DND-41 (cell line): ENCODE results near the gene ZC3H7A.

Experiments
- ATAC-seq: fragments of 200-7000 bp; cut with Tn5 transposase; 3 replicates; pipeline ENCODE4 v1.9.1; 2021; ENCODE audit warnings: low read depth; ENCODE audit not compliant: insufficient read depth
- DNase-seq: peaks from one replicate; pipeline ENCODE4 v3.0.0-alpha.2; 2020
- H2AFZ ChIP-seq: 2 replicates; pipeline ENCODE4 v1.6.0; 2012; ENCODE audit warnings: low read depth, low read length
- H3K27ac ChIP-seq: 2 replicates; pipeline ENCODE4 v1.5.1; 2012; ENCODE audit warnings: low read length, inconsistent platforms
- H3K27me3 ChIP-seq: fragments of 200-600 bp; sonication (generic); 2 replicates; pipeline ENCODE4 v1.6.0; 2012; ENCODE audit warnings: low read length, mild to moderate bottlenecking, inconsistent platforms; ENCODE audit not compliant: insufficient read depth, poor library complexity
- H3K36me3 ChIP-seq: 2 replicates; pipeline ENCODE4 v1.5.1; 2012; ENCODE audit warnings: low read length, inconsistent platforms; ENCODE audit not compliant: insufficient read depth
- H3K4me1 ChIP-seq: 2 replicates; pipeline ENCODE4 v1.5.1; 2012; ENCODE audit warnings: mild to moderate bottlenecking, low read length; ENCODE audit not compliant: insufficient read depth
- H3K4me2 ChIP-seq: 2 replicates; pipeline ENCODE4 v1.6.0; 2012; ENCODE audit warnings: mild to moderate bottlenecking, moderate library complexity, low read length, inconsistent platforms; ENCODE audit not compliant: insufficient read depth
- H3K4me3 ChIP-seq, 2 experiments: fragments of 200-600 bp in 1 of 2; shearing (Covaris generic) in 1 of 2; 2 replicates each; pipeline ENCODE4 v1.5.1; 2012 to 2016; ENCODE audit warnings: inconsistent platforms in 2 of 2, low read length in 2 of 2, mild to moderate bottlenecking in 2 of 2, low read depth in 1 of 2, moderate library complexity in 1 of 2
- H3K79me2 ChIP-seq: 2 replicates; pipeline ENCODE4 v1.6.0; 2012; ENCODE audit warnings: low read length, inconsistent platforms; ENCODE audit not compliant: insufficient read depth
- H3K9ac ChIP-seq: 2 replicates; pipeline ENCODE4 v1.6.0; 2012; ENCODE audit warnings: low read depth, mild to moderate bottlenecking, inconsistent platforms, low read length, moderate library complexity
- H3K9me3 ChIP-seq: 2 replicates; pipeline ENCODE4 v1.5.1; 2012; ENCODE audit warnings: low read length, moderate library complexity, mild to moderate bottlenecking, inconsistent platforms; ENCODE audit not compliant: insufficient read depth, severe bottlenecking
- H4K20me1 ChIP-seq: 2 replicates; pipeline ENCODE4 v1.6.0; 2012; ENCODE audit warnings: low read length; ENCODE audit not compliant: insufficient read depth
- CTCF ChIP-seq: IDR thresholded peaks from 2 replicates; pipeline ENCODE4 v1.5.1; 2012; ENCODE audit warnings: borderline replicate concordance, low read length, moderate library complexity, mild to moderate bottlenecking; ENCODE audit not compliant: poor library complexity, severe bottlenecking; ENCODE audit errors: extremely low read depth
- EZH2 ChIP-seq: IDR thresholded peaks from 3 replicates; pipeline ENCODE4 v1.6.1; 2012; ENCODE audit warnings: borderline replicate concordance, low read depth, mild to moderate bottlenecking, moderate library complexity, low read length, inconsistent platforms; ENCODE audit not compliant: severe bottlenecking

The ZC3H7A gene

GRCh38 chr16:11735787-11736186, 61.3 kb downstream of the ZC3H7A start:
- TF ChIP-seq CTCF = no peak
- TF ChIP-seq EZH2 = no peak
- Histone ChIP-seq H3K9ac (no peak overlapping the region), H3K27ac (no peak overlapping the region), H3K79me2 (peaks cover 44% of the 10 kb centered on the region), H2AFZ (no peak overlapping the region), H3K36me3 (peaks cover 77% of the 10 kb centered on the region), H3K4me2 (no peak overlapping the region), H3K4me1 (peaks cover 16% of the 10 kb centered on the region), H4K20me1 (peaks cover 25% of the 10 kb centered on the region), H3K4me3 (no peak overlapping the region), H3K27me3 (no peaks in the 10 kb centered on the region), H3K9me3 (no peaks in the 10 kb centered on the region)
- DNase-seq = no peak
- no peak for ATAC-seq

GRCh38 chr16:11734653-11735043, 62.4 kb downstream of the ZC3H7A start:
- H3K4me1 ChIP-seq = peaks cover 7% of the 10 kb centered on the region
- H3K79me2 ChIP-seq = peaks cover 35% of the 10 kb centered on the region
- no peaks in the 10 kb centered on the region for H3K27me3 ChIP-seq
- peaks cover 18% of the 10 kb centered on the region for H4K20me1 ChIP-seq
- no peak overlapping the region for H3K4me3 ChIP-seq
- no peak for TF ChIP-seq CTCF
- no peak for TF ChIP-seq EZH2
- ATAC-seq (no peak), DNase-seq (no peak)
- H2AFZ ChIP-seq = no peak overlapping the region
- H3K36me3 ChIP-seq = peaks cover 86% of the 10 kb centered on the region
- no peaks in the 10 kb centered on the region for H3K9me3 ChIP-seq
- no peak overlapping the region for H3K9ac ChIP-seq
- H3K4me2 ChIP-seq = no peak overlapping the region
- no peak overlapping the region for H3K27ac ChIP-seq

GRCh38 chr16:11734025-11734652, 62.9 kb downstream of the ZC3H7A start:
- H3K79me2 ChIP-seq = peaks cover 30% of the 10 kb centered on the region
- no peak for DNase-seq
- H3K9ac ChIP-seq = no peak overlapping the region
- TF ChIP-seq CTCF (no peak), EZH2 (no peak)
- no peak overlapping the region for H3K27ac ChIP-seq
- no peak overlapping the region for H3K4me2 ChIP-seq
- H3K27me3 ChIP-seq = no peaks in the 10 kb centered on the region
- peaks cover 16% of the 10 kb centered on the region for H4K20me1 ChIP-seq
- H3K36me3 ChIP-seq = peaks cover 89% of the 10 kb centered on the region
- no peak for ATAC-seq
- H3K9me3 ChIP-seq = no peaks in the 10 kb centered on the region
- peaks cover 2% of the 10 kb centered on the region for H3K4me1 ChIP-seq
- H2AFZ ChIP-seq = no peak overlapping the region
- no peak overlapping the region for H3K4me3 ChIP-seq

- no peak overlapping the region for H3K9ac ChIP-seq
- no peak overlapping the region for H3K4me2 ChIP-seq
- H3K4me3 ChIP-seq = no peak overlapping the region
- DNase-seq (no peak), ATAC-seq (no peak)
- no peaks in the 10 kb centered on the region for H3K9me3 ChIP-seq
- peaks cover 86% of the 10 kb centered on the region for H3K36me3 ChIP-seq
- no peak overlapping the region for H3K27ac ChIP-seq
- no peak for TF ChIP-seq EZH2
- no peak for TF ChIP-seq CTCF
- no peak overlapping the region for H2AFZ ChIP-seq
- no peaks in the 10 kb centered on the region for H3K4me1 ChIP-seq
- no peaks in the 10 kb centered on the region for H3K27me3 ChIP-seq
- H3K79me2 ChIP-seq = peaks cover 5% of the 10 kb centered on the region; the same call in 1 of the 2 replicates
- H4K20me1 ChIP-seq = 0 out of 2 replicates have a peak, but pooled peaks cover 6% of the 10 kb centered on the region
Measured at GRCh38 chr16:11731222-11731621, 65.8 kb downstream of the ZC3H7A start.
